ENCODE results near the gene RAB11FIP5. TPM values are rescaled to one million over a fixed set of nuclear protein-coding genes. Genes with fewer than 3 reads are reported as not detected.

Gene RAB11FIP5
- total and polyA plus RNA-seq, 9 of the 15 experiments (the other 6 are each of a cell fraction or from before 2014, with no cell fraction given) = 1.7 to 14.4 (median 6.4) TPM

DNA sequence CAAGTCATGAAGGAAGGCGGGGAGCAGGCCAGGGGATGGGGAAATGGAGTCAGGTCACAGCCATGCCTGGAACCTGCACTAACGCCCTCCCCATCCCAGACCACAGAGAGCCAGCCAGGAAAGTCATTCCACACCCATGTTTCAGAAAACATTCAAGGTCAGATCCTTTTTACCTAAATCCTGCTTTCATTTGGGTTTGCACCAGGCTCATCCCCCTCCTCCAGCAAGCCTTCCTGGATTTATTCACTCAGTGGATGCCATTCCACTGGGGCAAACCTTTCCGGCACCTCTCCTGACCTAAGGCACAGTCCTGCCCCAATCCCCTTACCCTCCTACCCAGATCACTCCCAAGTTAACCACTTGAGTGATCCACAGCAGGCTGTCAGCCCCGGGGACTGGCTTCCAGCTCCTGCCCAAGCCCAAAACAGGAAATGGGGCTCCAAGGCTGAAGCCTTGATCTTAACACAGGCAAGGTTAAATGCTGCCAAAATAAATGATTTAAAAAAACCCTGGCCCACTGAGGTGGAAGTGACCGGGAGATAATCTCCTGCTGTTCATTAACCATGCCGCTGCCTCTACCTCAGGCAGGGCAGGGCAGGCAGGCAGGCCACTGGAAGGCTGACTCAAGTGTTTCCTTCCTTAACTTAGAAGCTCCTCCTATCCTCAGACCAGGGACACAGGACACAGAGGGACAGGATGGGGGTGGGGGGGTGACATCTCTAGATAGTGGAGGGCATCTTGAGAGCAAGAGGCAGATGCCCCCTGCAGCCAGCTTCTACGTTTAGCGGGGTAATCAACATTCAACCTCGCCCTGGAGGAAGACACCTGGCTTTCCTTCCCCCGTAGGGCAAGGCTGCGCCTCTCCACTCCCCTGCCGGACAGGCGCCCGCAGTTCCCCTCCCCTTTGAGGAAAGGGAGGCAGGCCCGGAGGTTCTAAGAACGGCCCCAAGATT, 1.4 kb downstream of the RAB11FIP5 start (continued):
- TF ChIP-seq, protein P1, sequence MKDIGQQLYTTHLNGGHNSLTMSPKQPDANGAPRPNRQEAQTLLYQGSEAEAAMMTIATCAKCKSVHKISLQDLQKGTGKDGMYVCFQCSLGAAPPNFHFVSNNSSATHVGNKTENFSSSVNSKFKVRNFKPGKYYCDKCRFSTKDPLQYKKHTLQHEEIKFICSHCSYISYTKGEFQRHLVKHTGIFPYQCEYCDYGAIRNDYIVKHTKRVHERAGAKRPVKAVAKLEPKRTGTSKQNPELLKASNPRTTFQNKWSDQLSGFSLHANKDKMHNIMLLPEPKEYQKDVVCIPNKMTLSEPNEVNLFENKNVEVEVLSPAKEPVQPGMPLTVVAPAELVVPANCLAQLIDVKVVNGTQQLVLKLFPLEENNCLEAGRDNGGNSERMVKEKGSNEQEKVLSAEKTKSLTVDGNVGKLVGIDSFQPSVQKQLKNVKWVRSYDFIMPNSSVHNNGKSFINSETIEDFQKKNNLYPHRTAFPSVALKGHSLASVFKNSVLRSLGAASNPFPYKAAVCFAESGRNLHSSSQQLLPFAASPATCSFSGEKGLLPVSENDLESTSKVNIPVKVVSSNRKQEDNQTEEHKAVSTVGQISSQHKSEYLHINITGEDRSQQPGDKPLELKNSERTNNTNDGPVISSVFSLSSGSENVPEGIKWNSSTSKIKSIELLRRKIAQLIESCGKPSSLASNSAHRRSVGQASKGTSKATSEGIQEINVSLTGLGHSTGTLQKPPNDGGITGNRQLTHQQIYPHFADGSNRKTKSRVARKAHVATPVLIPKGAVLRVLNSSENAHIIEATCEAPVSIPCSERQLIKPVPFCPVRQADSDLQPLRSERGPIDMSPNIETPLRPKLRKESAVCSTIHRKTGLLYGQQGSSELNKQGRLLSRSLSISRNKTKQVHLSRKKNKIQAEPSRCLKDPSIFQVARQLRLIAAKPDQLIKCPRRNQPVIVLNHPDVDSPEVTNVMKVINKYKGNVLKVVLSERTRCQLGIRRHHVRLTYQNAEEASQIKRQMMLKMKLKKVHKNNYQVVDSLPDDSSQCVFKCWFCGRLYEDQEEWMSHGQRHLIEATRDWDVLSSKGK (CRISPR knock-in tag; IDR thresholded peaks at IDR 0.05) = no peak
- no peak for TF ChIP-seq CXXC5 (CRISPR knock-in tag; IDR thresholded peaks at IDR 0.05)

DNA sequence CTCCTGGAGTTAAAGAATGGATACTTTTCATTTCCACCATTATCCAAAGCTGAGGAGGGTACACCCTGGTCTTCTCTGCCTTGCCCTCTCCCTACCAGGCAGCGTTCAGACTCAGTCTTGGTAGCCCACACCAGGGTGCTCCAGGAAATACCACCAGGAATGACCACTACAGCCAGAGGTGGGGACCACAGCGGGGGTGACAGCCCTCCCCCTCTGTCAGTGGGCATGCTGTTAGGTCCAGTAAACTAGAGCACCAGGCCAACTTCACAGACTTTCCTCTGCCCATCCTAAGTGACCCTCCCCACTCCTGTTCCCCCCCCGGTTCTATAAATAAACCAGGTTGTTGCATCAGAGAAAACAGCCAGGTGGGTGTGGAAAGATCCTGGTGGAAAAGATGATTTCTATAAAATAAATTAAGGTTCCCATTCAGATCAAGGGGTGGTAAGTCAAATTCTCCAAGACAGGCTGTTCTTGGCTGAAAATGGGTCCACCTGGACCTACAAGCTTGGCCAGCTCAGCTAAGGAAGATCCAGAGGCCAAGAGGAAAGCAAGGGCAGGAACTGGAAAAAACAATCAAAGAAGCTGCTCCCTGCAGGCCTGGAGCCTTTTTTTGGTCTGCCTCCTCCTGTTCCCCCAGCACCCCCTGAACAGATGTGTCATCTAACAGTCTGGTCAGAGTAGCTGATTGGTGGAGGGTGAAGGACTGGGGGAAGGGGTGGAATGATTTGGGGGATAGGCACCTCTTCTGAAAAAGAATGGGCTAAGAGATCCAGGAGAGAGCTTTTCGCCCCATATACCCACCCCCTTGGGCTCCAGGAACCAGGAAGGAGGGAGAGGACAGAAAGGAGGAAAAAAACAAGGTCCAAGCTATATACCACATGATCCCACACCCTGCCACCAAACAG, 2.3 kb downstream of the RAB11FIP5 start:
- BruUV-seq (replicated peaks) = no TSS peak
- Histone ChIP-seq H3K4me1 (replicated peaks in 1 of 2; ENCODE audit: control insufficient read depth in 2 of 2, insufficient read depth in 2 of 2, low read length in 2 of 2) (peaks cover 14 to 31% of the 10 kb centered on the region in 2 experiments), H3K4me2 (ENCODE audit: insufficient read depth, low read length) (peak overlapping the region; percentile 80), H3K9me3 (replicated peaks; ENCODE audit: control insufficient read depth, insufficient read depth, low read depth, low read length) (no peaks in the 10 kb centered on the region), H3K9me1 (ENCODE audit: control insufficient read depth, insufficient read depth, low read length) (no peaks in the 10 kb centered on the region), H3K9ac (ENCODE audit: insufficient read depth in 1 of 2, low read depth in 2 of 2, low read length in 2 of 2) (peak overlapping the region in 1 of 2 experiments; percentile 56; a peak in 1 of 4 replicates), H3K36me3 (ENCODE audit: control insufficient read depth, insufficient read depth, low read length) (no peaks in the 10 kb centered on the region), H3K27ac (ENCODE audit: extremely low read depth, low read depth, low read length) (no peak overlapping the region), H4K20me1 (replicated peaks; ENCODE audit: control insufficient read depth, insufficient read depth, low read length) (peaks cover 16% of the 10 kb centered on the region; the same call in 1 of the 2 replicates), H3K79me2 (ENCODE audit: control insufficient read depth, insufficient read depth, low read length) (peaks cover 26% of the 10 kb centered on the region), H3K27me3 (ENCODE audit: control insufficient read depth in 2 of 2, insufficient read depth in 2 of 2, low read length in 2 of 2) (no peaks in the 10 kb centered on the region), H3K4me3 (peak overlapping the region; percentile 61; the same call in 1 of the 2 replicates), H2AFZ (ENCODE audit: low read depth, low read length) (no peak overlapping the region)
- intact Hi-C loops (cut with micrococcal nuclease) = no loop called here
- FAIRE-seq (peak; percentile 74), DNase-seq (ENCODE audit: extremely low read depth in 1 of 4, low spot score in 3 of 4) (peak in 2 of 4 experiments; percentile 23 to 33), ATAC-seq (no peak)
- 55% methylated on average over 3 of the region's 4 CpGs for WGBS (ENCODE audit: insufficient coverage, low coverage, missing lambda C conversion rate)
- in situ Hi-C loops (cut with MboI) = no loop called here
- ChIA-PET POLR2A (interaction anchor here (0.7 to 1.2 kb wide), 8 partner anchors 10 to 125 kb away, joined by 3 to 4 read pairs (median 3); partner anchors contain the start of gene SFXN5), CTCF (ENCODE audit: low intra/inter-chr PET ratio) (no interaction called here)
- peak; percentile 58; the same call in 1 of the 2 replicates for TF ChIP-seq MEF2A (IDR thresholded peaks at IDR 0.05; ENCODE audit: control insufficient read depth, low read depth, low read length)
- TF ChIP-seq, protein P2, sequence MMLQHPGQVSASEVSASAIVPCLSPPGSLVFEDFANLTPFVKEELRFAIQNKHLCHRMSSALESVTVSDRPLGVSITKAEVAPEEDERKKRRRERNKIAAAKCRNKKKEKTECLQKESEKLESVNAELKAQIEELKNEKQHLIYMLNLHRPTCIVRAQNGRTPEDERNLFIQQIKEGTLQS (IDR thresholded peaks at IDR 0.05) = peak; percentile 14; the same call in 1 of the 2 replicates
- TF ChIP-seq, protein P2 (CRISPR knock-in tag; conservative IDR thresholded peaks at IDR 0.05) = no peak
- no peak for TF ChIP-seq HNRNPLL (IDR thresholded peaks at IDR 0.05; ENCODE audit: low read depth, low read length, poor library complexity, severe bottlenecking)
- TF ChIP-seq TBP (optimal IDR thresholded peaks at IDR 0.05; ENCODE audit: low read depth, low read length) = peak; percentile 16
